Breast epithelium (tissue), 3 donors: ENCODE results near the gene MAPK8.

Experiments used
- POLR2A ChIP-seq: fragments of 450-650 bp; IDR thresholded peaks from one replicate; pipeline ENCODE4 v1.6.1; 2016; ENCODE audit warnings: antibody characterized with exemption, mild to moderate bottlenecking, moderate library complexity
- TF ChIP-seq, protein P1 (sequence below), 3 donors: fragments of 450-650 bp; IDR thresholded peaks; one replicate each; pipeline ENCODE4 v1.5.1; 2016 to 2017; ENCODE audit warnings: antibody characterized with exemption in 3 of 3, mild to moderate bottlenecking in 3 of 3, moderate library complexity in 3 of 3

DNA sequence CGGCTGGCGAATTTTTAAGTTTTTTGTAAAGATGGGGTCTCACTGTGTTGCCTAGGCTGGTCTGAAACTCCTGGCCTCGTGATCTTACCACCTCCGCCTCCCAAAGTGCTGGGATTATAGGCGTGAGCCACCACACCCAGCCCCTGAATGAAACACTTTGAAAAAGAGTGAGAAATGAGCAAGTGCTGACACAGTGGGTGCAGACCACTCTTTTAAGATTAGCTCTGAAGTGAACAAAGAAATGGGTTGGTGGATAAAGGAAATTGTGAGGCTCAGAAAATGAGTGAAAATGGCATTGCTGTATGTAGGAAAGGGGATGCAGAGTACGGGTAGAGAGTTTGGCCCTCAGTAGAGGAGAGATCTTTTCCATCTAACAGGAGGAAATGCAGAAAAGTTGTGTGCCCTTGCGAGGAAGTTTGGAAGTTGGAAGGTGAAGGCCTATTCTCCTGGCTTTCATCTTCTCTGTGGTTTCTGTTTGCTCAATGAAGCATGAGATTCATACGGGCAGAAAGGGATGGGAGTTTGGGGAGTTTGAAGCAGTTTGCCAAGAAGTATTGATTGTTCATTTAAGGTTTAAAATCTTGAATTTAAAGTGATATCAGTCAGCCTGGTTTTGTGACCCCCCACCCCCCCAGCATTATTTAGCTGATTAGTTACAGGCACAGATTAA lies 11.0 kb downstream of the MAPK8 start:
- TF ChIP-seq, protein P1, sequence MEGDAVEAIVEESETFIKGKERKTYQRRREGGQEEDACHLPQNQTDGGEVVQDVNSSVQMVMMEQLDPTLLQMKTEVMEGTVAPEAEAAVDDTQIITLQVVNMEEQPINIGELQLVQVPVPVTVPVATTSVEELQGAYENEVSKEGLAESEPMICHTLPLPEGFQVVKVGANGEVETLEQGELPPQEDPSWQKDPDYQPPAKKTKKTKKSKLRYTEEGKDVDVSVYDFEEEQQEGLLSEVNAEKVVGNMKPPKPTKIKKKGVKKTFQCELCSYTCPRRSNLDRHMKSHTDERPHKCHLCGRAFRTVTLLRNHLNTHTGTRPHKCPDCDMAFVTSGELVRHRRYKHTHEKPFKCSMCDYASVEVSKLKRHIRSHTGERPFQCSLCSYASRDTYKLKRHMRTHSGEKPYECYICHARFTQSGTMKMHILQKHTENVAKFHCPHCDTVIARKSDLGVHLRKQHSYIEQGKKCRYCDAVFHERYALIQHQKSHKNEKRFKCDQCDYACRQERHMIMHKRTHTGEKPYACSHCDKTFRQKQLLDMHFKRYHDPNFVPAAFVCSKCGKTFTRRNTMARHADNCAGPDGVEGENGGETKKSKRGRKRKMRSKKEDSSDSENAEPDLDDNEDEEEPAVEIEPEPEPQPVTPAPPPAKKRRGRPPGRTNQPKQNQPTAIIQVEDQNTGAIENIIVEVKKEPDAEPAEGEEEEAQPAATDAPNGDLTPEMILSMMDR (IDR thresholded peaks at IDR 0.05) = no peak
- no peak for TF ChIP-seq POLR2A
